ENCODE data around the gene BHLHA15. TPM values are rescaled to one million over a fixed set of nuclear protein-coding genes. Genes with fewer than 3 reads are reported as not detected.

Gene BHLHA15
- total RNA-seq, 3 donors from 2014 or later, result 1.3 to 2.8 TPM; not detected in 1

DNA sequence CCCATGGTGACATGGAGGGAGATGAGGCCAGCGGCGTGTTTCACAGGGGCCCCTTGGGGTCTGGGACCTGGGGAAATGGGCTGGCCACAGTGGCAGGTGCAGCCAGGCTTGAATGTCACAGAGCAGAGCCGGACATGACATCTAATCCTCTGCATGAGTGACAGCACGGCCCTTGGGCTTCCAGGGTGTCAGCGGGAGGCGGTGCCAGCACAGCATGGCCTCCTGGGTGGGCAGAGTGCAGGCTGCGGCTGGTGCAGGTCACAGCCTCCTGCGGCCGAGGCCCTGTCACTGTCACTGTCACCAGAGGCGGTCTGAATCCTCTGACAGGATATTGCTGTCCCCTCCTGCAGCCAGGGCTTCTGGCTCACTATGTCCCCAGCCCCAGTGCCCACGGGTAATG lies 18.2 kb downstream of the BHLHA15 start:
- H3K36me3 ChIP-seq (ENCODE audit: low read depth), result no peaks in the 10 kb centered on the region
- H3K4me1 ChIP-seq (ENCODE audit: low read depth), result no peaks in the 10 kb centered on the region
- H3K4me3 ChIP-seq, result no peak overlapping the region
- H3K9me3 ChIP-seq, result no peaks in the 10 kb centered on the region
- ATAC-seq (no peak), DNase-seq (no peak)
- TF ChIP-seq, protein P1, sequence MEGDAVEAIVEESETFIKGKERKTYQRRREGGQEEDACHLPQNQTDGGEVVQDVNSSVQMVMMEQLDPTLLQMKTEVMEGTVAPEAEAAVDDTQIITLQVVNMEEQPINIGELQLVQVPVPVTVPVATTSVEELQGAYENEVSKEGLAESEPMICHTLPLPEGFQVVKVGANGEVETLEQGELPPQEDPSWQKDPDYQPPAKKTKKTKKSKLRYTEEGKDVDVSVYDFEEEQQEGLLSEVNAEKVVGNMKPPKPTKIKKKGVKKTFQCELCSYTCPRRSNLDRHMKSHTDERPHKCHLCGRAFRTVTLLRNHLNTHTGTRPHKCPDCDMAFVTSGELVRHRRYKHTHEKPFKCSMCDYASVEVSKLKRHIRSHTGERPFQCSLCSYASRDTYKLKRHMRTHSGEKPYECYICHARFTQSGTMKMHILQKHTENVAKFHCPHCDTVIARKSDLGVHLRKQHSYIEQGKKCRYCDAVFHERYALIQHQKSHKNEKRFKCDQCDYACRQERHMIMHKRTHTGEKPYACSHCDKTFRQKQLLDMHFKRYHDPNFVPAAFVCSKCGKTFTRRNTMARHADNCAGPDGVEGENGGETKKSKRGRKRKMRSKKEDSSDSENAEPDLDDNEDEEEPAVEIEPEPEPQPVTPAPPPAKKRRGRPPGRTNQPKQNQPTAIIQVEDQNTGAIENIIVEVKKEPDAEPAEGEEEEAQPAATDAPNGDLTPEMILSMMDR (IDR thresholded peaks at IDR 0.05), result no peak
- intact Hi-C loops (cut with DNase I, micrococcal nuclease), result no loop called here

- TF ChIP-seq, protein P1 (IDR thresholded peaks at IDR 0.05), result no peak
- H3K4me1 ChIP-seq (ENCODE audit: low read depth), result no peaks in the 10 kb centered on the region
- no peak overlapping the region for H3K4me3 ChIP-seq
- no peaks in the 10 kb centered on the region for H3K36me3 ChIP-seq (ENCODE audit: low read depth)
- no peak for ATAC-seq
- intact Hi-C loops (cut with DNase I, micrococcal nuclease), result no loop called here
- H3K9me3 ChIP-seq, result no peaks in the 10 kb centered on the region
- DNase-seq, result no peak
Observed at GRCh38 chr7:98229991-98230745, 18.9 kb downstream of the BHLHA15 start.

GRCh38 chr7:98230746-98231471 lies 19.7 kb downstream of the BHLHA15 start:
- H3K9me3 ChIP-seq, result no peaks in the 10 kb centered on the region
- ATAC-seq, result no peak
- intact Hi-C loops (cut with DNase I, micrococcal nuclease), result no loop called here
- no peak overlapping the region for H3K4me3 ChIP-seq
- no peaks in the 10 kb centered on the region for H3K36me3 ChIP-seq (ENCODE audit: low read depth)
- TF ChIP-seq, protein P1 (IDR thresholded peaks at IDR 0.05), result no peak
- H3K4me1 ChIP-seq (ENCODE audit: low read depth), result no peaks in the 10 kb centered on the region
- no peak for DNase-seq

- Histone ChIP-seq H3K36me3 (ENCODE audit: low read depth) (no peaks in the 10 kb centered on the region), H3K4me3 (no peak overlapping the region), H3K9me3 (no peaks in the 10 kb centered on the region), H3K4me1 (ENCODE audit: low read depth) (no peaks in the 10 kb centered on the region)
- no peak for ATAC-seq
- intact Hi-C loops (cut with DNase I, micrococcal nuclease), result no loop called here
- DNase-seq, result no peak
- TF ChIP-seq, protein P1 (IDR thresholded peaks at IDR 0.05), result no peak
Observed at GRCh38 chr7:98231493-98232262, 20.4 kb downstream of the BHLHA15 start.

DNA sequence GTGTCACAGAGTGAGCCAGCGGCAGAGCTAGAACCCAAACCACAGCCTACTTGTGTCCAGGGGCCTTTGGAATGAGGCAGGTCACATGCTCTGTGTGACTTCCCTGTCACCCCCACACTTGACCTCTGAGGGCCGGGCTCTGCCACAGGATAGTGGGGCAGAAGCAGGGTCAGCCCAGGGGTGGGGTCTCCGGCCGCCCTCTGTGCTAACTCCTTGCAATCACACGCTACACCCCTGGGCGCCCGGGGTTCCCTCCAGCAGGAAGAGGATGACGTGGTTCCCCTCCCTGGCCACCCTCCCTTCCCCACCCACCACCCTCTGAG lies 21.0 kb downstream of the BHLHA15 start:
- Histone ChIP-seq H3K36me3 (ENCODE audit: low read depth) (no peaks in the 10 kb centered on the region), H3K9me3 (no peaks in the 10 kb centered on the region), H3K4me1 (ENCODE audit: low read depth) (no peaks in the 10 kb centered on the region), H3K4me3 (no peak overlapping the region)
- no peak for DNase-seq
- TF ChIP-seq, protein P1 (IDR thresholded peaks at IDR 0.05), result no peak
- no peak for ATAC-seq
- intact Hi-C loops (cut with DNase I, micrococcal nuclease), result no loop called here
